Measurements from ENCODE around the gene PLPPR2.
"Not testable (repeated sequence)": the region's sequence is repeated elsewhere in the genome, so short reads cannot be mapped to it uniquely, and the experiment has no call there.

Gene PLPPR2

DNA sequence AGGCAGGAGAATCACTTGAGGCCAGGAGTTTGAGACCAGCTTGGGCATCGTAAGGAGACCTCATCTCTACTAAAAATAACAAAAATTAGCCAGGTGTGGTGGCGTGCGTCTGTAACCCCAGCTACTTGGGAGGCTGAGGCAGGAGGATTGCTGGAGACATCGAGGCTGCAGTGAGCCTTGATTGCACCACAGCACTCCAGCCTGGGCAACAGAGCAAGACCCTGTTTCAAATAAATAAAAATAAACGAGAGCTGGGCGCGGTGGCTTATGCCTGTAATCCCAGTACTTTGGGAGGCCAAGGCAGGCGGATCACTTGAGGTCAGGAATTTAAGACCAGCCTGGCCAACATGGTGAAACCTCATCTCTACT, 15.1 kb upstream of the PLPPR2 start:
- DNase-seq: not testable (repeated sequence)

DNA sequence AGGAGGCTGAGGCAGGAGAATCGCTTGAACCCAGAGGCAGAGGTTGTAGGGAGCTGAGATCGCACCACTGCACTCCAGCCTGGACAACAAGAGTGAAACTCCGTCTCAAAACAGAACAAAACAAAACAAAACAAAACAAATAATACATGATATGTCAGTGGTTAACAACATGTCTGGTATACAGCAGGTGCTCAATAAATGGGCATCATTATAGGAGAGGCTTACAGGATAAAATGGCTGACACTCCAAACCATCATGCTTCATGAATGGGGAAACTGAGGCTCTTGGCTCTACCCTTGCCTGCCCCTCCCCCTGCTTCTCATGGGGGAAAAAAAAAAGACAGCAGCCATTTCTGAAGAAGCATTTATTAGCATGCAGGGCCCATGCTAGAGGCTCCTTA, 12.8 kb upstream of the PLPPR2 start:
- DNase-seq: no peak

DNA sequence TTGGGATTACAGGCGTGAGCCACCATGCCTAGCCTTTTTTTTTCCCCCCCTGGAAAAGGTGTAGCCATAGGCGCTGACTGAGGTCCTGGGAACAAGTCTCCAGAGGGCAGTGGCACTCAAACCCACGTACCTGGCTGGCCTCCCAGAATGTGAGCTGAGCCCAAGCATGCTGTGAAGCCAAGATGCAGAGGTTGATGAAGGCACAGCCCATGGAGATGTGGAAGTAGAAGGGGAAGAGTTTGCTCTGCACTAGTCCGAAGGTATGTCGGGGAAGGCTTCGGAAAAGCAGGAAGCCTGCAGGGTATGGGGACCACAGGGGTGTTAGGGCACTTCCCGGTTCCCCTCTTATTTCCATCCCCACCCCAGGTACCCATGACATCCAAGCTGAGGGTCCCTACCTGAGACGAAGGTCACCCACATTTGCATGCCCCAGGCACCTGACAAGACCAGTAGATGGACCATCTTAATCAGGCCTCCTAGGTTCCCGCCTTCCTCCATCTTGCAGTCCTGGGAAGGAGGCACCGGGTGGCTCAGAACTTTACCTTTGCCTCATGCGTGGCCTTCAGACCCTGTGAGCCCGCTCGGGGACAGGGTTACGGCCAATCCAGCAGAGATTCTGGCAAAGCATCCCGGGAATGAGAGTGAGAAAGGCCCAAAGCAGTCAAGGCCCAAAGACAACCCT, 10.0 kb upstream of the PLPPR2 start:
- no peak for DNase-seq

DNA sequence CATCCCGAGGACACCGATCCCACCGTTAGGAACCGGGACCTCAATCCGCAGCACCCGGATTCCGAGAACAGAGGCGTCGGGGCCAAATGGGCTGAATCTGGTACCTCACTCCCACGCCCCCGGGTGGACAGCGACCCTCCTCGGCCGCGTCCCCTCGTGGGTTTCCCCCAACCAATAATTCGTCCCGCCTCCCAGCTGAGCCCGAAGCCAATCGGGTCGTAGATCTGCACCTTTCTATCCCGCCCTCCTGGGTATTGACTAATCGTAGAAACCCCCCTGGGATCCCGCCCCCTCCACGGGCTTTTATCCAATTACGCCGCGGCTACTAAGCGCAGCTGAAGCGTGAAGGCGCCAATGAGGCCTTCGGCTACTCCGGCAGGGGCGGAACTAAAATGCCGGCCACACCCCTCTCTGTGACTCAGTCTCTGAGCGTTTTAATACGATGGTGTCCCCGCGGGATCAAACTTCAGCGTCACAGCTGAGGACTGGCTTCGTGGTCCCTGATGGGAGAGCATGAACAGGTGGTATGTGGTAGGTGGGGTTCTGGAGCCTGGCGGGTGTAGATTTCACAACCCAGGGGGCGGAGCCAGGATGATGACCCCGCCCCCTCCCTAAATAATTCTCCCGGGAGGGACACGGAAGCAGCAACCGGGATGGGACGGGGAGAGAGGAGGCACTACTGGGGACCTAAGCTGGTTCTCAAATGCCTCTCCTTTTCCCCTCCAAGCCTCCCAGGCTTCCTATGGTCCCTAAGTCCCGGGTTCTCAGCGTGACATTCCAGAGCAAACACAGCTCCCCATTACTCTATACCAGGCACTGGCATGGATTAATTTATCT, 8.9 kb upstream of the PLPPR2 start, which contains the start of the genes CCDC159 and TMEM205:
Gene CCDC159, plus strand, starts transcription at position 416 of the 837 bp plus-strand sequence. Its CDS starts 88 bp downstream, at position 504.
Gene TMEM205, minus strand, starts transcription at position 165 of the 837 bp plus-strand sequence. CDS start 649 bp downstream, outside the sequence.
- peak; percentile 85 for DNase-seq

DNA sequence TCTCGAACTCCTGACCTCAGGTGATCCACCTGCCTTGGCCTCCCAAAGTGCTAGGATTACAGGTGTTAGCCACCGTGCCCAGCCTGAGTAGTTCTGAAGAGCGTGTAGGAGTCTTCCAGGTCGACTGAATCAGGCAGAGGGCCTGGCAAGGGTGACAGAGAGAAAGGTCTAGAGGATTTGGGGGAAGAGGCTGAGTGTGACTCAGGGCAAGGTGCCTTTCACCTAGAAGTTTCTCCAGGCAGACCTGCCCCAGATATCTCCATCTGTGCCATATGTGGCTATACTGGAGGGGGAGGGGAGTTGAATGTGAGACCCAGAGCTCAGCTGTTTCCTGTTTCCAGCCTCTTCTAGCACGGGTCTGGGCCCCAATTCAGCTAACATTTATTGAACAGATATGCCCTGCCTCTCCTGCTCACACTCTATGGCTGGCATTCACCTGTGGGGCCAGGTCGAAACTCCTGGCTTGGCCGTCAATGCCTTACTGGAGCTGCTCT, 7.6 kb upstream of the PLPPR2 start:
- DNase-seq: no peak

DNA sequence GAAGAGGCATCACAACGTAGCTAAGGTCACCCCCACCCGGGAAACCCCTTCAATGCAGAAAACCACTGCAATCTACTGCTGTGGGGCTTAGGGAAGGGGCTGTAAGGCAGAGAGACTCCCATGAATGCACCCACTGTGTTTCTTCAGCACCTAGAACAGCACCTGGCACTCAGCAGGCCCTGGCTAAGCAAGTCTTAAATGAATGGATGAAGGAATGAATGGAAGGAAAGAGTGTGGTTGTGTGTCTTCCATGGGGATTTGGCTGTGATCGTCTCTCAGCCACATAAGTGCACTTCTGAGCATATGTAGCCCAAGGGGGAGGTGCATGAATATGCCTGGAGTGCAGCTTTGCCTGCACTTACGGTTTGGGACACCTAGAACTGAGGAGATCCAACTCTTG, 6.1 kb upstream of the PLPPR2 start:
- no peak for DNase-seq

DNA sequence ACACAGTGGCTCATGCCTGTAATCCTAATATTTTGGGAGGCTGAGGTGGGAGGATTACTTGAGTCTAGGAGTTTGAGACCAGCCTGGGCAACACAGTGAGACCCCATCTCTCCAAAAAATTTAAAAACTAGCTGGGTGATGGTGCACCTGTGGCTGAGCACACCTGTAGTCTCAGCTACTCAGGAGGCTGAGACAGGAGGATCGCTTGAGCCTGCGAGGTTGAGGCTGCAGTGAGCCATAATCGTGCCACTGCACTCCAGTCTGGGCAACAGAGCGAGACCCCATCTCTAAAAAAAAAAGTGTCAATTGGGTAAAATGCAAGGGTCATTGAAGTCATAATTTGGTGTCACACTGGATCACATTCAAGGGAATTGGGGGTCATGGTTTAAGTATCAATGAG, 1.1 kb upstream of the PLPPR2 start:
- DNase-seq: not testable (repeated sequence)

DNA sequence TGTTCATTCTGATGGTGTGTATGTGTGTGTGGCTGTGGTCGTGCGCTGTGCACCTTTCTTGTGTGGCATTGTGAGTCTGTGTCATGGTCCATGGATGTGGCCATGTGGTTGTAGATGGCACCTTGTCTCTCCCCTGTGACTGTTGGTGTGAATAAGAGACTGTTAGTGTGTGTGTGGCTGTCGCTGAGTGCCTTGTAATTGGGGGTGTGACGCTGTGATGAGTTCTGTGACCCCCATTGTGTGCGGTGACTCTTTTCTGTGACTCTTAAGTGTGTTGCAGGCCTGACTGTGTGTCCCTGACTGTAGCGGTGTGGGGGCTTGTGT, 804 bp downstream of the PLPPR2 start:
- no peak for DNase-seq

DNA sequence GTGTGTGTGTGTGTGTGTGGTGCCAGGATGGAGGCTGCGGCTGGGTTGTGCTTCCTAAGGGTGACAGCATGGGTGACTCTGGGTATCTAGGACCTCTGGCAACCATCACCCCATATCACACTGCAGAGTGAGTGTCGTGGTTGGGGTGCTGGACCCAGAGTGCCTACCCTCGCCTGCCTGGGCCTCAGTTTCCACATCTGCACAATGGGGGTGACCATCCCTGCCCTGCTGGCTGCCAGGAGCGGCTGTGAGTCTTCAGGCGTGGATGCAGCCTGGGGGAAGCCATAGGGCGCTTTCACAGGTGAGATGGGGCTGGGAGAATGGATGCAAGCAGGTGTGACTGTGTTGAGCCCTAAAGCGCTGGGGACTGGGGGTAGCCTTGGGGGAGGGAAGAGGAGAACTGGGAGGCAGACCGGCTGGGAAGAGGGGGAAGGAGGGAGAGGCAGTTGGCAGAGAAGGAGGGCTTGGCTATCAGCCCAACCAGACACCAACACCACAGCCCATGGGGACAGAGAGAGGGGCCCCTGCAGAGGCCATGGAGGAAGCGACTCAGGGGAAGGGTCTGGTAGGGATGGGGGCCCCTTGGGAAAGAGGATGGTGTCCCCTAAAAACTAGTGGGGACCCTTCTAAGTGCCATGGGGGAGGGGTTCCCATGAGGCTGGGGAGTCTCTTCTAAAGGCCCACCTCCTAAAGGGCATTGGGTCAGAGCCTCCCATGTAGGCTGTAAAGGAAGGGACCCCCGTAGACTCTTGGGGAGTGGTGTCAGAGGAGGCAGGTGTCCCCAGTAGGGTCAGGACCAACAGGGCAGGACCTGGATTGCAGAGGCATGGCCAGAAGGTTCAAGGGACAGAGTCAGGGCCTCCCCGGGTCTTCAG, 1.7 kb downstream of the PLPPR2 start:
- DNase-seq: no peak

DNA sequence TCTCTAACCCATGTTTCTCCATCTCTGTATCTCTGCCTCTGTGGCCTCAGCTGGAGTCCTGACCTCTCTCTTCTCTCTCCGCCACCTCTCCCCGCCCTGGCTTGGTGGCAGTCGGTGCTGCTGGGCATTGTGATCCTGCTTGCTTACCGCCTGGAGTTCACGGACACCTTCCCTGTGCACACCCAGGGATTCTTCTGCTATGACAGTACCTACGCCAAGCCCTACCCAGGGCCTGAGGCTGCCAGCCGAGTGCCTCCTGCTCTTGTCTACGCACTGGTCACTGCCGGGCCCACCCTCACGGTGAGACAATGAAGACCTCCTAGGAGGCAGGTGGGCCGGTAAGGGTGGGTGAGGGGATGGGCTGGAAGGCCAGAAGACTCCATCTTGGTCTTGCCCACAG, 4.2 kb downstream of the PLPPR2 start:
- no peak for DNase-seq

DNA sequence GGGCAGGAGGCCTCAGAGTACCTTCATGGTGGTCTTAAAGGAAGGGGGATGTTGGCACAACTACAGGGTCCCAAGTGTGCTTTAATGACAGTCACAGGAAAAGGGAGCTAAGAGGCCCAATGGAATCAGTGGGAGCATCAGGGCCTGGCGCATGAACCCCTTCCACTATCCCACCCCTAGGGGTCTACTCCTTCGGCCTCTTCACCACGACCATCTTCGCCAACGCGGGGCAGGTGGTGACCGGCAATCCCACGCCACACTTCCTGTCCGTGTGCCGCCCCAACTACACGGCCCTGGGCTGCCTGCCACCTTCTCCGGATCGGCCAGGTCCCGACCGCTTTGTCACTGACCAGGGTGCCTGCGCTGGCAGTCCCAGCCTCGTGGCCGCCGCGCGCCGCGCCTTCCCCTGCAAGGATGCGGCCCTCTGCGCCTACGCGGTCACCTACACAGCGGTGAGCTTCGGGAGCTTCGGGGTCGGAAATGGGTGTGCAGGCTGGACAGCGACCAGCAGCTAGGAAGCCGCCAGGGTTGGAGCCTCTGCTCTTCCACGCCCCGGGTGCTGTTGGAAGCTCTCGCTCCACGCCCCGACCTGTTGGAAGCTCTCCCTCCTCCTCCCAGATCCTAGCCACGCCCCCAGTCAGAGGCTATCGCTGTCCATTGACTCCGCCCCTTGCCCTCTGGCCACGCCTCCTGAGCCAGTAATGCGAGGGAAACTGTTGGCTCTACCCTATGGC, 6.0 kb downstream of the PLPPR2 start:
- DNase-seq: no peak

DNA sequence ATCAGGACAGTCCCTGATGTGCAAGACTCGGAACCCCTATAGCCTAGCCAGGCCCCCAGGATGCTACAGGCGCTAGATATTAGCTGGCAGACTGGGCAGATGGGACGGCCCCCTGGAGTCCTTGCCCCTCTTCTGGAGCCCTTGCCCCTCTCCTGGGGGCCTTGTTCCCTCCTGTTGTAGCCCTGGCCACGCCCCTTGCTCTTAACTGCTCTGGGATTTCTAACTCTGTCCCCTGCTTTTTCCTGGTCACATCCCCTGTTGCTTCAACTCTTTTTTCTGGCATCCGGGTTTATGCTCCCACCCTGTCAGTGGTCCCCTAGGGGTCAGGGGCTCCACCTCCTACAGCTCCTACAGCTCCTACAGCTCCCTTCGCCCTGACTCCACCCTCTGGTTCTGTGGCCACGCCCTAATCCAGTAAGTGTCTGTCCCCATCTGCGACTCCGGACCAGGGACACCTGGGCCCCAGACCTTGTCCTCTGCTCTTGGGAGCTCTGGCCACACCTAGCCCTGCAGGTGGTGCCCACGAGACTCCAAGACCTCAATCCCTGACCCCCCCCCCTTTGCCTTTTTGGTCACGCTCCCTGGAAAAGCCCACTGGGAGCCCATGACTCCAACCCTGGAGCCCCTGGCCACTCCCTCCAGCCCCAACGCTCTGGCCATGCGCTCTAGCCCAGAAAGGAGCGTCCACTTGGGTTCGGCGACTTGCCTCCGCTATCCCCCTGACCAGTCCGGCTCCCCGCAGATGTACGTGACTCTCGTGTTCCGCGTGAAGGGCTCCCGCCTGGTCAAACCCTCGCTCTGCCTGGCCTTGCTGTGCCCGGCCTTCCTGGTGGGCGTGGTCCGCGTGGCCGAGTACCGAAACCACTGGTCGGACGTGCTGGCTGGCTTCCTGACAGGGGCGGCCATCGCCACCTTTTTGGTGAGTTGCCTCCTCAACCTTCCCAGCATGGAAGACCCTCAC, 6.8 kb downstream of the PLPPR2 start:
- DNase-seq: no peak

DNA sequence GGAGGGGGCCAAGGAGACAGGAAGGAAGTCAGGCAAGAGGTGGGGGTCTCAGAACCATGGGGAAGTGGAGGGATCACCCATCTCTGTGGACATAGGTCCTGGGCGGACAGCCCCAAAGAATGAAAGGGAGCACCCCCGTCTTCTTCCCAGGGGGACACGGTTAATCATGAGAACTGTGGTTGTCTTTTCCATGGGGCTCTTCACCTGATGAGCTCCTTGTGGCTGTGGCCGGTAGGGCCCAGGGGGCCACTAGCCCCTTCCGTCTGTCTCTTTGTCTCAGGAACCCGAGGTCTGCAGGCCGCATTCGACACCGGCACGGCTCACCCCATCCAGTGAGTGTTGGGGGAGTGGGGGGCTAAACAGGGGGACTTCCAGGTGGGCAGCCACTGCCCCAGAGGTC, 8.6 kb downstream of the PLPPR2 start:
- DNase-seq: no peak

DNA sequence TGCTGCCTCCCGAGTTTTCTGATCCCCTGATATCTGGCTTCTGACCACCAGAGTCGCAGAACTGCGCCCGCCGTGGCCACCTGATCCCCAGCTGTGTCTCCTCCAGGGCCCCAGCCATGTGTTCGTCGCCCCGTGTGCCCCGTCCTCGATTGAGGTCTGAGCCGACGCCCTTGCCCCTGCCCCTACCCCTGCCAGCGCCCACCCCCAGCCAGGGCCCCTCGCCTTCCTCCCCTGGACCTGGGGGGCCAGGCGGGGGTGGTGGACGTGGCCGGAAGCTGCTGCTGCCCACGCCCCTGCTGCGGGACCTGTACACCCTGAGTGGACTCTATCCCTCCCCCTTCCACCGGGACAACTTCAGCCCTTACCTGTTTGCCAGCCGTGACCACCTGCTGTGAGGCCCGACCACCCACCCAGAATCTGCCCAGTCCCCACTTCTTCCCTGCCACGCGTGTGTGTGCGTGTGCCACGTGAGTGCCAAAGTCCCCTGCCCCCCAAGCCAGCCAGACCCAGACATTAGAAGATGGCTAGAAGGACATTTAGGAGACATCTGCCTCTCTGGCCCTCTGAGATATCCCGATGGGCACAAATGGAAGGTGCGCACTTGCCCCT, 9.2 kb downstream of the PLPPR2 start:
- no peak for DNase-seq

DNA sequence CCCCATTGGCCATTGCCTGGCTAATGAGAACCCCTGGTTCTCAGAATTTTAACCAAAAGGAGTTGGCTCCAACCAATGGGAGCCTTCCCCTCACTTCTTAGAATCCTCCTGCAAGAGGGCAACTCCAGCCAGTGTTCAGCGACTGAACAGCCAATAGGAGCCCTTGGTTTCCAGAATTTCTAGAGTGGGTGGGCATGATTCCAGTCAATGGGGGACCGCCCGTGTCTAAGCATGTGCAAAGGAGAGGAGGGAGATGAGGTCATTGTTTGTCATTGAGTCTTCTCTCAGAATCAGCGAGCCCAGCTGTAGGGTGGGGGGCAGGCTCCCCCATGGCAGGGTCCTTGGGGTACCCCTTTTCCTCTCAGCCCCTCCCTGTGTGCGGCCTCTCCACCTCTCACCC, 9.7 kb downstream of the PLPPR2 start:
- no peak for DNase-seq

DNA sequence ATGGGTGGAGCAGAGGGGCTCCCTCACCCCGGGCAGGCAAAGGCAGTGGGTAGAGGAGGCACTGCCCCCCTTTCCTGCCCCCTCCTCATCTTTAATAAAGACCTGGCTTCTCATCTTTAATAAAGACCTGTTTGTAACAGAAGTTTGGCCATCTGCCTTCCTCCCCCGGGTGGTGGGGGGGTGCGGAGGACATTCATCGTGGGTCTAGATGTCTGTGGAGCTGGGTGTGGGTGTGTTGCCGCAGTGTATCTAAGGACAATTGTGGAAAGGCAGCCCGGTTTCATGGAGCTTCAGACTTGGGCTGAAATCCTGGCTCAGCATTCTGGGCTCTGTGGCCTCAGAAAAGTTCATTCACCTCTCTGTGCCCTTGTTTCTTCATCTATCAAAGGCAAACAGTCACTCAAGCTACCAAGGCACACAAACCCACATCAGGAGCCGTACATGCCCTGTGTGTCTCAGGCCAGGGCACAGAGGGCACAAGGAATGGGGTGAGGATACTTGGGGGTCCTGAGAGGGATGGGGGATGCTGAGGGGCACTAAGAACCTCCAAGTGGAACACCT, 10.4 kb downstream of the PLPPR2 start:
- no peak for DNase-seq

DNA sequence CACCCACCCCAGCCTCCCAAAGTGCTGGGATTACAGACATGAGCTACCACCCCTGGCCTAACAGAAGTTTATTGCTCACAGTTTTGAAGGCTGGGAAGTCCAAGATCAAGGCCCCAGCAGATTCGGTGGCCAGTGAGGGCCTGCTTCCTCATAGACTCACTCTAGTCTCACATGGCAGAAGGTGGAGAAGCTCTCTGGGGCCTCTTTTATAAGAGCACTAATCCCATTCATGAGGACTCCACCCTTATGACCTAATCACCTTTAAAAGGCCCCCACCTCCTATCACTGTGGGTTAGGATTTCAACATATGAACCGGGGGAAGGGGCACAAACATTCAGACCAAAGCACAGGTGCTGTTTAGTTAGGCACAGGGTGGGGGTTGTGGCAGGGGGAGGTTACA, 12.3 kb downstream of the PLPPR2 start:
- DNase-seq: no peak

DNA sequence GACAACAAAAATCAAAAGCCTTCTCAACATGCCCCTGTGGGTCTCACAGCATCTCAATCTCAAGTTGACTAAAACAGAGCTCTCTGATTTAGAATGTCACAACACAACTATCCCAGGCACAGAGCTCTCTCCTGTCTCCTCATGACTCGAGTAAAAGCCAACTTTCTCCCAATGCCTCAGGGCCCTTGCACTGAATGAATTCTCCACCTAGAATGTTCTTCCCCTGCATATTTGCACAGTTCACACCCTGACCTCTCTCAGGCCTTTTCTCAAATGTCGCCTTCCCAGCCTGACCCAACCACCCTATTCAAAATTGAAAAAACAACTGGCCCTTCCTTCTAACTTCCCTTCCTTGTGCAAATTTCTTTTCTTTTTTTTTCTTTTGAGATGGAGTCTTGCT, 15.5 kb downstream of the PLPPR2 start:
- DNase-seq: no peak

DNA sequence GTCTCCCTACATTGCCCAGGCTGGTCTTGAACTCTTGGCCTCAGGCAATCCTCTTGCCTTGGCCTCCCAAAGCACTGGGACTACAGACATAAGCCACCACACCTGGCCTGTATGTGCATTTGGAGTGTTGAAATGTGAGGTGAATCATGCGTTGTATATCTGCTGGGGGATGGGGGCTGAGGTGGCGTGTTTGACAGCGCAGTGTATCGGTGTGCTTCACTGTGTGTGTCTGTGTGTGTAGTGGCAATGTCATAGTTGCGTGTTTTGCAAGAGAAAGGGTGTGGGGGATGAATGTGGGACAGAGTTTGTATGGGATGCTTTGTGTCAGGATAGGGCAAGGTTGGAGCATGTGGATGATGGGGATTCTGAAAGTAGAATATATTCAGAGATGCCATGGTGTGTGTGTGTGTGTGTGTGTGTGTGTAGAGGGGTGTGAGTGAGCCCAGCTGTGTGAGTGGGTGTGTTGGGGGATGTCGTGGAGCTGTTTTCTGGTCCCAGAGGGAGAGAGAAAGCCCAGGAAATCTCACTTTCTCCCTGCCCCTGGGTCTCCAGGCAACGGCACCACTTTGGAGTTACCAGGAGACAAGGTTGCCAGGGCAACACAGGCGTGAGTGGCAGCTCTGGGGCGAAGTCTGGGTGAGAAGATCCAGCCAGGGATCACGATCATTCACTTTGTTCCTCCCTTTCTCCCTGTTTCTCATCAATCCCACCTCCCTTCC, 18.1 kb downstream of the PLPPR2 start:
- peak; percentile 68 for DNase-seq

DNA sequence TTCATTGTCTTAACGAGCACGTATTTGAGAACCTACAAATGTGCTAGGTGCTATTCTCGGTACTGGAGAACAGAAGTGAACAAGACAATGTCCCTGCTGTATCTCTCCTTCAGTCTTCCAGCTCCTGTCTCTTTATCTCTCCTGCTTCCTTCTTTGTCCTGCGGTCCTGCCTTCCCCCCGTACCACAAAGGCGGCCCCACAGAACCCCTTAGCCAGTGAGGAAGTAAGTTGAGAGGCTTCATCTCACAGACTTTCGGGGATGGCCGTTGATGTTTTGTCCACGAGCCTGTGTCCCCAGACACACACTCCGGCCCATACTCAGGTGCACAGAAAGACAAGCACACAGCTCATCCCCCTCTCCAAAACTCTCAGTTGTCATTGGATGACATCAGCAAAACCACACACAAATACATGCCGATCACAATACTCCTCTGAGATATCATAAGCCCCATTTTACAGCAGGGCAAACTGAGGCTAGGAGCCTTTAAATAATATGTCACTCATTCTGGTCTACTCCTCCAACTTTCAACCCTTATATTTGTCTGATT, 18.7 kb downstream of the PLPPR2 start:
- peak; percentile 39 for DNase-seq

All from NCI-H748 treated with DMSO at 0.1 percent for 48 hours (cell line).